Stimulated activated CD8-positive, alpha-beta memory T cell treated with anti-CD3 and anti-CD28 coated beads, Interleukin-4, amount 100 ng/mL, for 48 hours (primary cell): ENCODE measurements around the gene OR51L1.
"Not testable (repeated sequence)": the region's sequence is repeated elsewhere in the genome, so short reads cannot be mapped to it uniquely, and the experiment has no call there.

ENCODE experiments used
- DNase-seq: peaks from one replicate; pipeline ENCODE4 v3.0.0-alpha.2; 2020

The OR51L1 gene, protein sequence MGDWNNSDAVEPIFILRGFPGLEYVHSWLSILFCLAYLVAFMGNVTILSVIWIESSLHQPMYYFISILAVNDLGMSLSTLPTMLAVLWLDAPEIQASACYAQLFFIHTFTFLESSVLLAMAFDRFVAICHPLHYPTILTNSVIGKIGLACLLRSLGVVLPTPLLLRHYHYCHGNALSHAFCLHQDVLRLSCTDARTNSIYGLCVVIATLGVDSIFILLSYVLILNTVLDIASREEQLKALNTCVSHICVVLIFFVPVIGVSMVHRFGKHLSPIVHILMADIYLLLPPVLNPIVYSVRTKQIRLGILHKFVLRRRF

DNA sequence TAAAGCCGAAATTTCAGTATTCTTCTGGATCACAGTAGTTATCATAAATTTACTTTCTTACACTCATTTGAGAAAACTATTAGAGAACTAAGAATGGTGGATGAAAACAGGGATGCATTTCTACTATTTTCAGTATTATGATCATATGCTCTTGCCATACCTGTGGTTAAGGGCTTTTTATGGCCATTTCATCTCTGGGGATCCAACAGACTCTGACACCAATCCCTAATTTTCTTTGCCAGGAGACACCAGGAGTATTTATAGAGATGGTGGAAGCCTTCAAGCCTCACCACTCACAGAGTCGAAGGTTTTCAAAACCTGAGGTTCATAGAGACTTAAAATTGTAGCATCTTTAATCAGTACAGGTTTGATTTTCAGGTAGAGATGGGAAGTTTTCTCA lies at the start of gene OR51L1:
Gene OR51L1 (plus strand): TSS at position 301 of the 400 bp plus-strand sequence. CDS start 4,132 bp downstream, outside the sequence.
- no peak for DNase-seq

DNA sequence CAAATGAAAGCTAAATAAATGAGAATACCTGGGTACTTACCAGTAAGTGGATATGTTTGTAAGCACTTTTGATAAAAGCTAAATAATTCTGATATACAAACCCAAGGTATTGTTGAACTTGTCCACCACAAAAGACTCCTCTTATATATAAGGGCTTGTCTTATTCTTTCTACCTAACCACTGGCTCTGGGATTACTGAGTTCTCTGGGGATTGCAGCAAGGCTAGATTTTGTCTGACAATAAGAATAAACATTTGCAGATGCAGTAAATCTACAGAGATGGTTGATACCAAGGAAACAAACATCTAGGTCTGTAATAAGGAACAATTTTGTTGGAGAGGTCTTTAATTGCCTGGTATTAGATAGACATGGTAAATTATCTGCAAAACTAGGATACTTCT lies 47.1 kb upstream of the OR51L1 start, which contains the start of gene OR51A4:
Gene OR51A4 (minus strand): TSS at position 101 of the 400 bp plus-strand sequence. CDS start 505 bp downstream, outside the sequence.
- no peak for DNase-seq

DNA sequence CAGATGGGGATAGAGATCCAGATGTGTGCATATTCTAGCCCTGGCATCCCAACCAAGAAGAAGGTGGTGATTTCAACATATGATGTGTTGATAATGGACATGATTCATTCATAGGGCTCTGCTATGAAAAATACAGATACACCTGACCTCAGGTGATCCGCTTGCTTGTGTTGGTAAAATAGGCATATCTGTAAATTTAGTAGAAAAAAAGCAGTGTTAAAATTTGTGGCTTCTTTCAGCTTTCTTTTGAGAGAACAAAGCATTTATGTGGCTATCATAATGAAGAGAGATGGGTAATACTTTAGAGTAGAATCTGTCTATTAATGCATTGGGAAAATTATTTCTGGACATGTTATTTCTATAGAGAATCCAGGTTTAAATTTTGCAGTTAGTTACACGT lies 39.0 kb upstream of the OR51L1 start, which contains the start of gene OR51A2:
Gene OR51A2 (minus strand): TSS at position 101 of the 400 bp plus-strand sequence. CDS start 0 bp downstream, at position 101.
- DNase-seq = not testable (repeated sequence)

DNA sequence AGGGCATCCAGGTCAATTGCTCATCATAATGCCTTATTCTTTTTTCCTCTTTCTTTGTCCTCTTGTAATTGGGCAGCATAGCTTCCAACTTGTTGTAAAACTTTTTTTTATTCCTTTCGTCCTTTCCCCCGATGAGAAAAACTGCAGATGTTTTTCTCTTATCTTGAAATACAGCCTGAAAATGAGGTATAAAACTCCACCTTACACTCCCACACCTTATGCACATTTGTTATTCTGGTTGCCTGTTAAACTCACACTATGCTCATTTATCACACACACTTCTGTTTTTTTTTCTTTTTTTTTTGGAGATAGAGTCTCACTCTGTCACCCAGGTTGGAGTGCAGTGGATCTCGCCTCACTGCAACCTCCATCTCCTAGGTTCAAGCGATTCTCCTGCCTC lies 37.3 kb upstream of the OR51L1 start:
- DNase-seq = no peak

DNA sequence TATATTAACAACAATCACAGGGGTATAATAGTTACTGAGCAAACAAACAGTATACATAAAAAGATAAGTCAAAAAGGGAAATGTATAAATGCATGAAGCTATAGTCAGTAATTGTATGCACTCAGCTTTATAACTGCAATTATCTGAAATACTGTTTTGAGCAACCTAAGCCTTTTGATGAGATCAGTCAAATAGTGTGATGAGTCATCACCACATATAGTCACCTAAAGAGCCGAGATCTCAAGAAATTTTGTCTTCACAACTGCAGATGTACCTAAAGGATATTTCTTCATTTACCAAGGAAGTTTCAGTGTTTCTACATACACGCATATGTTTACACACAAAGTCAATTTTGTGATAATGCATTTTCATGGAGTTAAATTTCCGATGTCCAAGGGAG lies 33.8 kb upstream of the OR51L1 start:
- no peak for DNase-seq

DNA sequence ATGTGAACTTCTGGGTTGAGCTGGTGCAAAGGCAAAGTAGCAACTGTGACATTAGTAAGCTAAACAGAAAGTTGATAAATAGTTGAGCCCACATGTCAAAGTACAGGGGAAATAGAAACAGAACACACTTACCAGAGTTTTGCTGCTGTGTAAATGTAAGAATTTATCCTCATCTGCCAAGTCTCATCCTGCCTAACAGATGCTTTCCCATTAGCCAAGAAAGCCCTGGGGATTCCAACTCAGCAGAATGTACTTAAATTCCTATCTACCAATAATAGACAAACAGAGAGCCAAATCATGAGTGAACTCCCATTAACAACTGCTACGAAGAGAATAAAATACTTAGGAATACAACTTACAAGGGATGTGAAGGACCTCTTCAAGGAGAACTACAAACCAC lies 31.8 kb upstream of the OR51L1 start:
- DNase-seq = no peak

DNA sequence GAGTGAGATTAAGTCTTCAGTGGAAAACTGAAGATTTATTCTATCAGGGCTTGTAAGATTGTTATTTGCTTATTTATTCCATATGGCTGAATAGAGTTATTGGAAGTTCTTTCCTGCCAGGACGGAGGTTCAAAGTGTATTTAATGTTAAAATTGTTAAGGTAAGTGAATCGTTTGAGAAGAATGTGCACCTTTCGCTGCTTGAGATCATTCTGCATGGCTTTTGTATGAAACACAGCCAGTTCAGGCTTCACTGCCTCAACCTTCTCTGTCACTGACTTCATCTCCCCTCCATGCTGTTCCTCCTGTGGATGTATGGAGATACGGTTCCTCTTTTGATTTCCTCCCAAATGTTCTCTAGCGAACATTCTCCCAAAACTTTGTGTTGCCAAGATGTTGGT lies 19.2 kb upstream of the OR51L1 start:
- DNase-seq = no peak

DNA sequence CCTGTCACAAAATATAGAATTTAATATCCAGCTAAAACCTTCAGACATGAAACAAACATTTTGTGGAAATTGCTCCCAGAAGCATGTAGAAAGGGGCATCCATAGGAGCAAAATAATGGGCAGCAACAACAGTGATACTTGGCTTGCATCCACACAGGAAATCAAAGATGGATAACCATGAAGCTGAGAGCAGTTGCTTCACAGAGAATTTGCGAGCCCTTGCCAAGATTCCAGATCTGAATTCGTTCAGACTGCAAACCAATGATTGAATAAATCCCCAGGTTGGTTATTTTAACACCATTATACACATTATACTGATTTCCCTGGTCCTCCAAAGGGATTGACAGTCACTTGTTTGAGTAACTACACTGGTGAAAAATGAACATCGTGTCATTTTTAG lies 15.6 kb upstream of the OR51L1 start:
- DNase-seq = no peak

DNA sequence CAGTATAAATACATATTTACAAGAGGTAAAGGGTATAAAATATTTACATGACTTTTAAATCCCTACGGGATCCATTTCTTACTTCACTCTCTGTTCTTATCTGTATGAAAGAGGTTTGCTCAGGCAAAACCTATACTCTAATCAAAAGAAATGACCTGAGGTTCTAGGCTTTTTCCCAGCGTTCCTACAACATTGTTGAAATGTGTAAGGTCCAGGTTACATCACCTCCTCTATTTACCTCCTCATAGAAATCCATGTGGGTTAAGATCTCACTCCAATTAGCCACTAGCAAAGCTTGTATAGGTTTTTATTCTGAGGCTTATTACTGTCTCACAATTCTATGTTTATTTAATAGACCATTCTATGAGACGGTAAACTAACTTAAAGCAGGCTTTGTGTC lies 12.0 kb upstream of the OR51L1 start:
- DNase-seq = no peak

DNA sequence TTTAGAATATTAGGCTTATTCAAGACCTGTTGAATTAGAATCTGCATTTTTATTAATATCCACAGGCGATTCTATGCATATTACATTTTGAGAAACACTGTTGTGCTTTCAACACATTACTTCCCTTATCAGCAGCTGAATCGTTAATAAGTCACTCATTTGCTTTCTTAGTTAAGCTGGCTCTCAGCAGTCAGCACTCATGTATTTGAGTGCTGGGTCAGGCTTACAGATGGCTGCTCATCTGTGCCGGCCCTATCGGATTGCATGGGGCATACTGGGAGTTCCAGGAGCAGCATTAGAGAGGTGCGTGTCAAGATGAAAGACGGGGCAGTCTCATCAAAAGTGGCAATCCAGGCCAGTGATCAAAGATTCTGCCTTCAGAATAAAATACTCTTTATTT lies 10.8 kb upstream of the OR51L1 start:
- DNase-seq = no peak

DNA sequence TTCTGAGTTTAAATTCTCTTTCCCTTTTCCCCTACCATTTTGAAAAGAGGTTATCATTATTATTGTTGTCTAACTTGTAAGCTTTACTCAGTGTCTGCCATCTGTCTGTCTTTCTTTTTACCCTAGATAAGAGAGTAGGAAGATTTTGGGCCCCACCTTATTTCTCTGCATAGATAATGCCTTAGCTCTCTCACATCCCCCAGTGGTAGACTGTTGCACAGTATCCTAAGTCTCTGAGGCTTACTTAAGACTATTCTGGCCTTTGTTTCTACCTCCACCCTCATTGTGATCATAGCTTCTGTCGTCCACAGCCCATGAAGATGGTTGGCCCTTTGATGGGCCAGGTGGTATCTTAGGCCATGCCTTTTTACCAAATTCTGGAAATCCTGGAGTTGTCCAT lies 3.6 kb upstream of the OR51L1 start:
- DNase-seq = no peak

DNA sequence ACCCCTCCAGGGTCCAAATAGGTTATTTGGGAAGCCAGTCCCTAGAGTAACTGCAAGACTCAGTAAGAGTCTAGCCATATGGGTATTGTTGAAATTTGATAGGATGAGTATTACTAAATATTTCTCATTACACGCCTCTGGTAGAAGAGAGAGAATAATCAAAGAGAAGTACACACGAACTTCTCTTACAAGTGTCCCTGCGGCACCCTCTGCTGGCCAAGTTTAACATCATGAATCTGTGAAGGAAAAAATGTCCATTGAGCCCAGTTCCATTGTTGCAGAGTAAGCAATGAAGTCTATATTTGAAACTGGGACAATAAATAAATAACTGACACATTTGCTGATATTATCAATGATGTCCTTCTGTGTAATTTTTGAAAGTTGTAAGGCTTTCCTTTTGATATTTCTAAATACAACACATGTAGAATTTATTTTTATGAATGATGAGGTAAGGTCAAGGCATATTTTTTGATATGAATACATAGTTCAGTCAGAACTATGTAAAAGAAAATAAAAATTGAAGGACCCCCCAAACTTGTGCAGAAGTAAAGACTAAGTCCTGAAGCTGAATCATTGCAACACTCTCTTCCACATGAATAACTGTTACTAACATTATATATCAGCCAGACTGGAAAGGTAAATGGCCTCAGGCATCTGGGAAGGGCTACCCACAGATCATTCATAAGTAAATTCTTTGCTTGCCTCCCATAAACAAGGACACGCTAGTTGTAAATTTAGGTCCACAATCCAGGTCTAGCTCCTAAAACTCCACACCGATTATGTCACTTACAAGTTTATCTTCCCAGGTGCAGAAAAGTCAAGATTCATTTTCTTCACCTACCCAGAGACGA lies 10.0 kb downstream of the OR51L1 start:
- DNase-seq = peak; percentile 51

DNA sequence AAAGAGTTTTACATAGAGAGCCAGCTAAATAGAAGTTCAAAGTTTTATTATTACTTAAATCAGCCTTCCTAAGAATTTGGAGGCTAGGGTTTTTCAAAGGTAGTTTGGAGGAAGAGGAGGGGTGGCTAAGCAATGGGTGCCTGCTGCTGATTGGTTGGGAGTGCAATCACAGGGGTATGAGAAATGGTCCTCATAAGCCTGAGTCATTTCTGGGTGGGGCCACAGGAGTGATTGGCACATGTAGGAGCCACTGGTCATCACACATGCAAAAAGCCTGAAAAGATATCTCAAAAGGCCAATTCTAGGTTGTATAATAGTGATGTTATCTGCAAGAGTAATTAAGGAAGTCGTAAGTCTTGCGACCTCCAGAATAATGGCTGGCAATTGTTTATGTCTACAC lies 12.9 kb downstream of the OR51L1 start:
- no peak for DNase-seq

DNA sequence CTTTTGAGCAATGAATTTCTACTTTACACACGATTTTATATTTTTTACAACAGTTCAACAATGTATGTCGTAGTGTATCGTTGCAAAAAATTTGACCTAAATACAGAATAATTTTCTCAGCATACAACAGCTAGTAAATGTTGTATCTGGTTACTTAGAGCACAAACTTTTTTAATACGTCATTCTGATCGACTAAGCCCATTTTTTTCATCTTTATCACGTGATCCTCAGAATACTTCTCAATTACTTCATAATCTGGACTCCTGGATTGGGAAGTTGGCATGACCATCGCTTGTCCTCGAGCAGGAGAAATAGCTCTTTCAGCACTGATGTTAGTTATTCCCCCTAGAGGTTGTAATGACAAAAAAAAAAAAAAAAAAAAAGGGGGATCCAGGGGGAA lies 16.6 kb downstream of the OR51L1 start:
- no peak for DNase-seq

DNA sequence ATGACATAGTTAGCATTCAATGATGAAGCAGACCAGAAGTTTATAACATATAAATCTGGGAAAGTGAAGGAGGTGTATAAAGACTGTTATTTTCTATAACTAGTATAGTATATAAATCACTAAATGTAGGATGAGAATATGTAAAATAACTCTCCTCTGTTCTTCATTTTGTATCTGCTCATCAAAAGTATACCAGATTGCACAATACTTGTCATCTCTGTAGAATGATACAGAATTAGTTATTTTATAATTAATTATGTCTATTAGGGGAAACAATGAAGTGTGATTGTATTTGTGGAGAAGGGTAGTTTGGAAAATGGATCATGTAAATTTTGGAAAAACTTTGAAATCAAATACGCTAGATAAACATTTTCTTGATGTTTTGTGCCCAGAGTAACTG lies 18.4 kb downstream of the OR51L1 start:
- DNase-seq = no peak

DNA sequence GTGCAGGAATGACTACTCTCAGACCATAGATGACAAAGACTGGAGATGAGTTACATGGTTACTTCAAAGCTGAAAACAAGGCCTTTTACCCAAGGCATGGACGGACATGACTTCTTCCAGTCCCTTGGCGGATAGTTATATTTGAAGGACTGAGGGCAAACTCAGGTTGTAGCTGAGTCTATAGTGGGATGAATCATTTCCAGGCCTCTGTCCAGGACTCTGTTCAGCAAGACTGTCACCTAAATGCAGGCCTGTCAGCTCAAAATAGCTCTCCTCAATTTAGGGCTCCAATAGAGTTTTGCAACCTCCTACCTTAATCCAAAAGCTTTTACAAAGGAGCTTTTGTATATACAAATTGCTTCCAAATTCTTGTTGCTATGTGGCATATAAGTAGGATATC lies 27.3 kb downstream of the OR51L1 start:
- DNase-seq = no peak

DNA sequence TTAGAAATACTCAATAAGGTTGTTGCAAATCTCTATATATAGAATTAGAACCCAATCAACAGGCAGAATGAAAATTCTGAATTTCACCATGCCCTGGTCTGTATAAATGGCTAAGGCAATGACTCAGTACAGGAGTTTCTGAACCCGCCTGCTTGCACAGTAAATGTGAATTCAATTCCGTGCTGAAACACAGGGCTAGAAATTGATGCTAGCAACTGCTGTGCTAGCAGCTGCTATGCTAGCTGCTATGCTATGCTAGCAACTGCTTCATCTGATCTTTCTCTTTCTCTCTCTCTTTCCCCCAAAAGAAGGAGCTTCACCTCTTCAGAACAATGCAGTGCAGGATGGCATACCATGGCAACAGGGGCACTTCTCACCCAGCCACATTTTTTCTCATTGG lies 42.0 kb downstream of the OR51L1 start:
- no peak for DNase-seq

DNA sequence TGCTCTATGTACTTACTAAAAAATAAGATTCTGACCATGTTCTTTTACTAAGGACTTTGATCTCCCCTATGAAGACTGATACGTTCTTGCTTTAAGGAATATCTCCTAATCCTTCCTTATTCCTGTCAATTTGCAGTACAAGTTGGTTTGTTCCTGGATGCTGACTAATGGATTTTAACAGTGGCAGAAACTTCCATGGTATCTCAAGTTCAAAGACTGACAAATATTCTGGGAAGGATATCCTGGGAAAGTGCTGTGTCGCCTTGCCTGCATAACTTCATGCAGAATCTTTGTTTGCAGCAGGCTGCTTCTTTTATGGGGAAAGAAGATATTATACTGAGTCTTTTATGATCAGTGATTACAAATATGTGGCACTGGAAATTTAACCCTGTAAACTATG lies 43.3 kb downstream of the OR51L1 start:
- no peak for DNase-seq

DNA sequence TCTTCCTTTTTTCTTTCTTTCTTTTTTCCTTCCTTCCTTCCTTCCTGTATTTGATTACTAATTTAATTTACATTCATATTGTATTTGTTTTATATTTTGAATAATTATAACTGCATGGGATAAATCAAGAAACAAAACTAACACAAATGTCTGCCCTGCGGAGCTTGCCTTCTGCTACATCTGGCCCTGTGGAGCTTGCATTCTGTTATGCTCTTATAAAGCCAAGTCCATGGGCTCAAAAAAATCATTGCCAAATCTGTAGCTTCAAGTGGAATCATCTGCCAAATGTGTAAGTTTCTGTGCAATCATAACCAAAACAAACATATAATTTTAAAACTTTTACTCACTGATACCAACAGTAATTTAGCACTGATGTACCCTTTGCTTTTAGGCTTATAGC lies 43.7 kb downstream of the OR51L1 start:
- no peak for DNase-seq

DNA sequence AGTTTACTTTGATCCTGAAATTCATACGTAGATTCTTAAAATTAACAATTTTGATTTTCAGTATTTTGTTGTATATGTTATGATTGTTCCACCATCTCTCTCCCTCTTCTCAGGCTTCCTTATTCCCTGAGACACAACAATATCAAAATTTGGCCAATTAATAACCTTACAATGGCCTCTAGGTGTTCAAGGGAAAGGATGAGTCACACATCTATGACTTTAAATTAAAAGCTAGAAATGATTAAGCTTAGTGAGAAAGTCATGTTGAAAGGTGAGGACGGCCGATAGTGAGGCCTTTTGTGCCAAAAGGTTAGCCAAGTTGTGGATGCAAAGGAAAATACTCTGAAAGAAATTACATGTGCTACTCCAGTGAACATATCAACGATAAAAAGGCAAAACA lies 46.2 kb downstream of the OR51L1 start:
- no peak for DNase-seq

DNA sequence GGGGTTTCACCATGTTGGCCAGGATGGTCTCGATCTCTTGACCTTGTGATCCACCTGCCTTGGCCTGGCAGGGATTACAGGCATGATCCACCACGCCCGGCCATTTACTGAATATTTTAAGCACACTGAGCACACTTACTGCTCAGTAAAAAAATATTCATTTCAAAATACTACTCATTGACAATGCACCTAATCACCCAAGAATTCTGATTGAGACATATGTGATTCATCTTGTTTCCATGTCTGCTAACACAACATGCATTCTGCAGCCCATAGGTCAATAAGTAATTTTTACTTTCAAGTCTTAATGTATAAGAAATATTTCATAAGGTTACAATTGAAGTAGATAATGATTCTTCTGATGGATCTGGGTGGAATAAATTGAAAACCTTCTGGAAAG lies 47.4 kb downstream of the OR51L1 start:
- DNase-seq = no peak

DNA sequence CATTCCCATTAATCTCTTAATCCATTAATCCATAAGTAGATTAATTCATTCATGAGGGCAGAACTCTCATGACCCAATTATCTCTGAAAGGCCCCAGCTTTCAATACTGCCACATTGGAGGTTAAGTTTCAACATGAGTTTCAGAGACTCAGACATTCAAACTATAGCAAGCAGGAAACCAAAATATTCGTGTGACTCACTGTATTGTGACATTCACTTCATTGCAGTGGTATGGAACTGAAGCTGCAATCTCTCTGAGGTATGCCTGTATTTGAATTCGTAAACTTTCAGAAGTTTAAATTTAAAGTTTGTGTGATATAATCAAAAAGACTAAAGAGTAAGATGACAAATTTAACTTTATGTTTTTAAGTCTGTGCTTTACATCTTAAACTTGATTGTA lies 48.7 kb downstream of the OR51L1 start:
- no peak for DNase-seq

DNA sequence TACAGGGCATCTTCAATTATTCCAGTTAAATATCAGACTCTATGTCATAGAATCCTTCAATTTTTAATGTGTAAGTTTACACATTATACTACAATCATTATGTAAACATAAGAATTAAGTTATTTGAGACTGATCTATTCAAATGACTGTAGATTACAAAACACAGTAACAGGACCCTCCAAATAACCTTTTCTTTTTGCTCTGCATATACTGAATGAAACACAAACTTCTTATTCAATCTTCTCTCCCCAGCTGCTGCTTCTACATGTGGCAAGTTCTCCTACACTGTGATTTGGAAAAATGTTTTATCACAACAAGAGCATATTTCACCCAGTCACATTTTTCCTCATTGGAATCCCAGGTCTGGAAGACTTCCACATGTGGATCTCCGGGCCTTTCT lies 51.6 kb downstream of the OR51L1 start, which contains the start of gene OR52J3:
Gene OR52J3 (plus strand): TSS at position 301 of the 400 bp plus-strand sequence. CDS start 0 bp downstream, at position 301.
- DNase-seq = no peak

DNA sequence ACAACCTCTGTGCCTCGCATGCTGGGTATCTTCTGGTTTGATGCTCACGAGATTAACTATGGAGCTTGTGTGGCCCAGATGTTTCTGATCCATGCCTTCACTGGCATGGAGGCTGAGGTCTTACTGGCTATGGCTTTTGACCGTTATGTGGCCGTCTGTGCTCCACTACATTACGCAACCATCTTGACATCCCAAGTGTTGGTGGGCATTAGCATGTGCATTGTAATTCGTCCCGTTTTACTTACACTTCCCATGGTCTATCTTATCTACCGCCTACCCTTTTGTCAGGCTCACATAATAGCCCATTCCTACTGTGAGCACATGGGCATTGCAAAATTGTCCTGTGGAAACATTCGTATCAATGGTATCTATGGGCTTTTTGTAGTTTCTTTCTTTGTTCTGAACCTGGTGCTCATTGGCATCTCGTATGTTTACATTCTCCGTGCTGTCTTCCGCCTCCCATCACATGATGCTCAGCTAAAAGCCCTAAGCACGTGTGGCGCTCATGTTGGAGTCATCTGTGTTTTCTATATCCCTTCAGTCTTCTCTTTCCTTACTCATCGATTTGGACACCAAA lies 52.2 kb downstream of the OR51L1 start:
- DNase-seq = no peak
